Heart left ventricle (tissue), 13 donors: ENCODE measurements around the gene UTP14A.

Experiments used
- CTCF ChIP-seq, 12 donors: fragments of 200-600 bp; sonication (generic) in 4 of 12; IDR thresholded peaks; one replicate each; pipeline versions ENCODE4 v1.5.0 to v1.8.0; 2018 to 2022; ENCODE audit warnings: antibody characterized with exemption in 12 of 12, mild to moderate bottlenecking in 5 of 12
- POLR2A ChIP-seq, 2 donors: fragments of 450-650 bp; IDR thresholded peaks; one replicate each; pipeline ENCODE4 v1.6.1; 2017; ENCODE audit warnings: antibody characterized with exemption in 2 of 2, mild to moderate bottlenecking in 2 of 2, moderate library complexity in 2 of 2
- donor health status: ischemic (EF 13 %, LVEDD 7.1; RV severe dilation, severe dysfunction).
- donor health status: DM: no; HTN: yes; CAD: no.
- donor health status: DM: no; HTN: no; CAD: no.
- donor health status: ischemic (EF 25% LVEDD 6.9; RV normal size, moderate dysfunction).
- donor health status: ischemic (EF 25% LVEDD 5.7; RV mildly dilated, moderate dysfunction).
- donor health status: ischemic (EF 35%, LVEDD 5.7; RV mildly dilated, moderate dysfunction).
- donor health status: nonischemic (EF 11% LVEDD 7.7; RV severe dilation, severe dysfunction).
- donor health status: DM: yes; HTN: yes; CAD: no.
- donor health status: PGD.
- donor health status: ischemic (EF 29% LVEDD 5.4; RV normal size, mild dysfunction).
- donor health status: nonischemic (EF 23%, LVEDD 6.1; RV moderate dilation, normal function).

- no peak for TF ChIP-seq CTCF (IDR thresholded peaks at IDR 0.05)
- TF ChIP-seq POLR2A (IDR thresholded peaks at IDR 0.05): no peak
Observed at GRCh38 chrX:129931411-129932015, 25.5 kb downstream of the UTP14A start.
